CD4-positive, alpha-beta T cell treated with Interferon gamma for 1 hour (primary cell): ENCODE results near the gene MYBBP1A.
A peak's percentile ranks its signal among the peaks of the same experiment; 100 is the strongest.
"Not testable (repeated sequence)": the region's sequence is repeated elsewhere in the genome, so short reads cannot be mapped to it uniquely, and the experiment has no call there.

ENCODE experiments used
- DNase-seq: peaks from one replicate; pipeline ENCODE4 v3.0.0-alpha.2; 2020

Gene MYBBP1A, protein sequence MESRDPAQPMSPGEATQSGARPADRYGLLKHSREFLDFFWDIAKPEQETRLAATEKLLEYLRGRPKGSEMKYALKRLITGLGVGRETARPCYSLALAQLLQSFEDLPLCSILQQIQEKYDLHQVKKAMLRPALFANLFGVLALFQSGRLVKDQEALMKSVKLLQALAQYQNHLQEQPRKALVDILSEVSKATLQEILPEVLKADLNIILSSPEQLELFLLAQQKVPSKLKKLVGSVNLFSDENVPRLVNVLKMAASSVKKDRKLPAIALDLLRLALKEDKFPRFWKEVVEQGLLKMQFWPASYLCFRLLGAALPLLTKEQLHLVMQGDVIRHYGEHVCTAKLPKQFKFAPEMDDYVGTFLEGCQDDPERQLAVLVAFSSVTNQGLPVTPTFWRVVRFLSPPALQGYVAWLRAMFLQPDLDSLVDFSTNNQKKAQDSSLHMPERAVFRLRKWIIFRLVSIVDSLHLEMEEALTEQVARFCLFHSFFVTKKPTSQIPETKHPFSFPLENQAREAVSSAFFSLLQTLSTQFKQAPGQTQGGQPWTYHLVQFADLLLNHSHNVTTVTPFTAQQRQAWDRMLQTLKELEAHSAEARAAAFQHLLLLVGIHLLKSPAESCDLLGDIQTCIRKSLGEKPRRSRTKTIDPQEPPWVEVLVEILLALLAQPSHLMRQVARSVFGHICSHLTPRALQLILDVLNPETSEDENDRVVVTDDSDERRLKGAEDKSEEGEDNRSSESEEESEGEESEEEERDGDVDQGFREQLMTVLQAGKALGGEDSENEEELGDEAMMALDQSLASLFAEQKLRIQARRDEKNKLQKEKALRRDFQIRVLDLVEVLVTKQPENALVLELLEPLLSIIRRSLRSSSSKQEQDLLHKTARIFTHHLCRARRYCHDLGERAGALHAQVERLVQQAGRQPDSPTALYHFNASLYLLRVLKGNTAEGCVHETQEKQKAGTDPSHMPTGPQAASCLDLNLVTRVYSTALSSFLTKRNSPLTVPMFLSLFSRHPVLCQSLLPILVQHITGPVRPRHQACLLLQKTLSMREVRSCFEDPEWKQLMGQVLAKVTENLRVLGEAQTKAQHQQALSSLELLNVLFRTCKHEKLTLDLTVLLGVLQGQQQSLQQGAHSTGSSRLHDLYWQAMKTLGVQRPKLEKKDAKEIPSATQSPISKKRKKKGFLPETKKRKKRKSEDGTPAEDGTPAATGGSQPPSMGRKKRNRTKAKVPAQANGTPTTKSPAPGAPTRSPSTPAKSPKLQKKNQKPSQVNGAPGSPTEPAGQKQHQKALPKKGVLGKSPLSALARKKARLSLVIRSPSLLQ (N-terminal part only)

DNA sequence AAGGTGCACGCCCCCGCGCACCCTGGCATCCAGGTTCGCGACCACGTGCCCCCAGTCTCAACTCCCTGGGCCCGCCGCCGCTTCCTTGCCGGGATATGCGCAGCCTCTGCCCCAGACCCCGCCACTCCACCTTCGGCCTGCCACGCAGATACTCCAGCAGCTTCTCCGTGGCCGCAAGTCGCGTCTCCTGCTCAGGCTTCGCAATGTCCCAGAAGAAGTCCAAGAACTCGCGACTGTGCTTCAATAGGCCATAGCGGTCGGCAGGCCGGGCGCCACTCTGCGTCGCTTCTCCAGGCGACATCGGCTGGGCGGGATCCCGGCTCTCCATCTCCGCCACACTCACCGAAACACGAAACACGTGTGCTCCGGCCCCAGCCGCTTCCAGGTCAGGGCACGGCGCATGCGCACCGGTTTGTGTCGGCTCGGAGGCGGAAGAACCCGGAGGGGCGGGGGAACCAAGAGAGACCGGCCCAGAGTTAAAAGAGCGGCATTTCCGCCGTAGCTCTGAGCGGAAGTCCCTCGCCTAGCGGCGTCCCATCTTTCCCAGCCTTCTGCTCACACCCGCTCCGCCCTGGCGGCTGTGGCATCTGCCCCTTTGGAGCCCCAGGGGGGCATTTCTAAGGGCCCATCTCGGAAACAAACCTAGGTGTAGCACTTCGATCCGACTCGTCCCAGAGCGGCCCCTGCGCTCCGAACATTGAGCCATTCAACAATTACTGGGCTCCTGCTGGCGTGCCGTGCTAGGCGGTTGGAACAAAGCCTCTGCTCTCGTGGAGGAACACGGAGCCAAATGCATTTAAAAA is at the start of gene MYBBP1A:
TSS of gene MYBBP1A (minus strand) at position 388 of the 803 bp plus-strand sequence. CDS start at position 328, 60 bp downstream.
- peak; percentile 95 for DNase-seq

DNA sequence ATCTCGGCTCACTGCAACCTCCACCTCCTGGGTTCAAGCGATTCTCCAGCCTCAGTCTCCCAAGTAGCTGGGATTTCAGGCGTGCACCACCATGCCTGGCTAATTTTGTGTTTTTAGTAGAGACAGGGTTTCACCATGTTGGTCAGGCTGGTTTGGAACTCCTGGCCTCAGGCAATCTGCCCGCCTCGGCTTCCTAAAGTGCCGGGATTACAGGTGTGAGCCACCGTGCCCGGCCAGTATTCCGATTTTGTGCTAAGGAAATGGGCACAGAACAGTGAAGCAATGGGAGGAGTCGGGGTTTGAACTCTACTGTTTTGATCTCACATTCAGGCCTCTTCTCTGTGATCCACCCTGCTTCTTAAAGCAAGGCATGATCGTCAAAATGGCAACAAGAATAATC is 49.6 kb upstream of the MYBBP1A start:
- not testable (repeated sequence) for DNase-seq

DNA sequence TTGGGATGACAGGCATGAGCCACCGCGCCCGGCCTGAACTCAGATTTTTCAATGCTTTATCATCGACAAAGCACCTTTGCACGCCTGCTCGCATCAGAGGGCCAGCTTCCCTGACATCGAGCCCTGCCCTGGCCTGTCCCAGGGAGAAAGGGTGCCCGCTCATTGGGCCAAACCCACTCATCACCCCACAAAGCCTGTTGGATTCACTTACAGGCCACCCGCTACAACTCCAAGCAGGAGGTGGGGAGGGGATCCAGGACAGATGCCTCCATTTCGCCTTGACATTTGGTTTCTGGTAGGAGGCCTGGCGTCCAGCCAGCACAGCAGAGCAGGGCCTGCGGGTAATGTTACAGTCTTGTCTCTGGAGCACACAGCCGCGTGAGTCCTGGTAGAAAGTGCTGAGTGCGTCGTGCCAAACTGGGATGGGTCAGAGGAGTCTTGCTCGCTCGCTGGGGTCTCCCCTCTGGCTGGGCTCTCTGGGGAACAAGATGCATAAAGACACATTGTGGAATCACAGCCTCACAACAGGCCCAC is 49.0 kb upstream of the MYBBP1A start:
- no peak for DNase-seq

DNA sequence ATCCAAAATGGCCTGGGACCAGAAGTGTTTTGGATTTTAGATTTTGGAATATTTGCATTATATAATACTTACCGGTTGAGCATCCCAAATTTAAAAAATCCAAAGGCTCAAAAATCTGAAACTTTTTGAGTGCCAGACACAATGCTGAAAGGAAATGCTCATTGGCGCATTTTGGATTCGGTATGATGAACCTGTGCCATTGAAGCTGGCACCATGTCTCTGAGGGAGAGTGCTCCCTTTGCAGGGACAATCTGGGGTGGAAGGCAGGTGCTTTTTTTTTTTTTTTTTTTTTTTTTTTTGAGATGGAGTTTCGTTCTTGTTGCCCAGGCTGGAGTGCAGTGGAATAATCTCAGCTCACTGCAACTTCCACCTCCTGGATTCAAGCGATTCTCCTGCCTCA is 46.9 kb upstream of the MYBBP1A start:
- DNase-seq = no peak

DNA sequence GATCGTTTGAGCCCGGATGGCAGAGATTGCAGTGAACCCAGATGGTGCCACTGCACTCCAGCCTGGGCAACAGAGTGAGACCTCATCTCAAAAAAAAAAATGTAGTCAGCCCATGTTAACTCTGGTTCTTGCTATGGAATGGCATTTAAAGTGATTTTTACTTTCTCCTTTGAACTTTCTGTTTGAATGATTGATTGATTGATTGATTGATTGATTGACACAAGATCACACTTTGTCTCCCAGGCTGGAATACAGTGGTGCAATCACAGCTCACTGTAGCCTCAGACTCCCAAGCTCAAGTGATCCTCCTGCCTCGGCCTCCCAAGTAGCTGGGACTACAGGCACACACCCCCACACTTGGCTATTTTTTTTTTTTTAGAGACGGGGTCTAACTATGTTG is 46.1 kb upstream of the MYBBP1A start:
- no peak for DNase-seq

DNA sequence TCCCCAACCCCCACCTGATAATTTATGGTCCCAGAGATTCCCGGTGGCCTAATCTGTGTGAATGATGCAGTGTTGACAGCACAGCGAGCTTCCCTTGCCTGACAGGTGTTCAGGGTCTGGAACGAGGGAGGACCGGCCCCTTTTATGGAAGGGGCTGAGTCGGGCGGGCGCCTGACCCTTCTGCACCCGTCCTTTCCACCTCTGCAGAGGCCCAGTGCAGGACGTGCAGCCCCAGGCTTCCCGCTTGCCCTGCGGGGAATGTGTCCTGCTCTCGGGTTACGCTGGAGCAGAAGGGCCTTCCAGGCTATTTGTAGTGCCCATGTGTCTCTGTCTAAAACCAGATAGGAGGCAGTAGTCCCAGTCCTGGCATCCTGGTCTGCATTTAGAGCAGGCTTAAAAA is 45.4 kb upstream of the MYBBP1A start:
- no peak for DNase-seq

DNA sequence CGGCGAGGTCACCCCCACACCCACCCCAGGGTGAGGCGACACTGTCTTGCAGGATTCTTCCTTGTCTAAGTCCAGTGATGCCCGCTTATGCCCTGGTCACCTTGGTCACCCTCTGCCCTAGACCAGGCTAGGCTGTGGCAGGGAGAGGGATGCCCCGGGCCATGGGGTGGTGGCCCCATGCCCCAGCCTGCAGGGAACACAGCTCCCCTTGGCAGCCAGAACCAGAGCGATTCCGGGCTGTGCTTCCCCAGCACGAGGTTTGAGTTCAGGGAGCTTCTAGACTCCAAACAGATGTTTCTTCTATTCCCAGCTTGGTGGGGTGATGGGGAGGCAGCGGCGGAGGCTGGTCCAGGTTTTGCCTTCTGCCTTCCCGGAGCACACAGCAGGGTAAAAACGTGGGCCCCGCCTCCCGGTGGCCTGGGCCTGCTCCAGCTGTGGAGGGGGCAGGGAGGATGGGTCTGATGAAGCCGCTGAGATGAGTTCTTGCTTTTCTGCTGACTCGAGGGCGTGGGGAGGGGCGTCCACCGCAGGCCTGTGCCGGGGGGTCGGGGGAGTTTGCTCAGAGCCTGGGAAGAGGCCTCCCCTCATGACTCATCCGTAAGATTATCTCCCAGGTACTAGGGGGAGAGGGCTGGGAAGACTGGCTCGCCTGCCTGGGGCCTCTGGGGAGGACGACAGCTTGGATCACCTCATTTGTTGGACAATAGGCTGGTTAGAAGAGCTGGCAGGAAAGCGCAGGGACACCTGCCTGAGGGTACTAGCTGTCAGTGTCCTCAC is 44.5 kb upstream of the MYBBP1A start:
- DNase-seq = no peak

DNA sequence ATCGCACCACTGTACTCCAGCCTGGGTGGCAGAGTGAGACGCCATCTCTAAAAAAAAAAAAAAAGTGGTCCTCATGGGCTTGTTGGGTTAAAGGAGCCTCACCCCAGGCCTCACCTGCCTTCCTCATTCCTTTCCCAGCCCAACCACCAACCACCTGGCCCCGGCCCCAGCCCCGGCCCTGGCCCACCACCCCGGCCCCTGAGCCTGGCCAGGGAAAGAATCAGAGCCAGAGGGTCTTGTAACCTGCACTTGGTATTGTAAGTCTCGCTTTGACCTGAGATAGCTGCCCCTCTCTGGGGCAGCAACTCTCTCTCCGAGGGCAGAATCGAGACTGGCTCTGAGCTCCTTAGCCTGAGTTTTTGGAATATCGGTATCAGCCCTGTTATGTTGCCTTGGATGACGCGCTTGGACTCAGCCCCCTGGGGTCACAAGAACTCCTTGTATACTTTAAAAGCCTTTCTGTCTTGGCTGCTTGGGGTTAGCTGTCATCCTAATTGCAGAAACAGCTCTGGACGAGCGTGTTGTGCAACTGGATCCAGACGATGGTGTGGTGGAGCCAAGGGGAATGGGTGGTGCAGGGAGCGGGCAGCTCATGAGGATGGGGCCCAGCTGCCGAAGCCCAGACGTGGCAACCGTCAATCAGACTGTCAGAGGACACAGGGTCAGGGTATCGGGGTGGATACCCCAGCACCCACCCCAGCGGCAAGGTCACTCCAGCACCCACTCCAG is 43.8 kb upstream of the MYBBP1A start:
- DNase-seq = no peak

DNA sequence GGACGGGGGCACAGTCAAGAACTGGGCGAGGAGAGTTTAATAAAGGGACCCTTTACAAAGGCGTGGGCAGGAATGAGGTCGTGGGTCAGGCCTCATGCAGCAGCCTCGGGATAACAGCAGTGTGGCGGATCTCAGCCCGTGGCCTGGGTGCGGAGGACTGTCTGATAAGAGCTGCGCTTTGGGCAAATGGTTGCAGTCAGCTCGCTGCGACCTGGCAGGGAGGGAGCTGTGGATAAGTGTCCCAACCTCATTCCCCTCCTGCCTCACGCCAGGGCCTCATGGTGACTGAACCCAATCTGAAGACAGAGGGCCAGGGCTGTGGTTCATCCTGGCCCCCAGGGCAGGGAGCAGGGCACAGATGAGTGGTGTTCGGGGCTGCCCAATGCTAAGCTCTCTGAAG is 42.8 kb upstream of the MYBBP1A start:
- DNase-seq = no peak

DNA sequence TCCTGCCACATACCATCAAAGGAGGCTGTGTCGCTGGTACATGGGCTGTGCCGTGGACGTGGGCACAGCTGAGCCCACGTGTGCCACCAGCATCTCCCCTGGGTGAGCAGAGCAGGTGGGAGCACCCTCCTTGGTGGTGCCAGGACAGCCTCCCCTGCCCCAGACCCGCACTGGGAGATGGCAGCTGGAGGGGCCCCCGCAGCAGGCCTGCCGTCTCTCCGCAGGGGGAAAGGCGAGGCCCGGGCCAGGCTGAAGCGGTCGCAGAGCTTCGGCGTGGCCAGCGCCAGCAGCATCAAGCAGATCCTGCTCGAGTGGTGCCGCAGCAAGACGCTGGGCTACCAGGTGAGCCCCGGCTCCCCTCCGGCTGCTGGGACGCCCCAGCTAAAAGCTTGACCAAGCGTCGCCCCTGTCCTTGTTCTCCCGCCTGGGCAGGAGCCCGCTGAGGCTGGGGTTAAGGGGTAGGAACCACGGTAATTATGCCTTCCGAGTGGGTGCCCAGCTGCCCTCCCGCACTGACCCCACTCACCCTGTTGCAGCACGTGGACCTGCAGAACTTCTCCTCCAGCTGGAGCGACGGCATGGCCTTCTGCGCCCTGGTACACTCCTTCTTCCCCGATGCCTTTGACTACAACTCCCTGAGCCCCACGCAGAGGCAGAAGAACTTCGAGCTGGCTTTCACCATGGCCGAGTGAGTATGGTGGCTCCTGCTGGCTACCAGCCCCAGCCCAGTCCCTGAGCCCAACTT is 41.6 kb upstream of the MYBBP1A start:
- no peak for DNase-seq

DNA sequence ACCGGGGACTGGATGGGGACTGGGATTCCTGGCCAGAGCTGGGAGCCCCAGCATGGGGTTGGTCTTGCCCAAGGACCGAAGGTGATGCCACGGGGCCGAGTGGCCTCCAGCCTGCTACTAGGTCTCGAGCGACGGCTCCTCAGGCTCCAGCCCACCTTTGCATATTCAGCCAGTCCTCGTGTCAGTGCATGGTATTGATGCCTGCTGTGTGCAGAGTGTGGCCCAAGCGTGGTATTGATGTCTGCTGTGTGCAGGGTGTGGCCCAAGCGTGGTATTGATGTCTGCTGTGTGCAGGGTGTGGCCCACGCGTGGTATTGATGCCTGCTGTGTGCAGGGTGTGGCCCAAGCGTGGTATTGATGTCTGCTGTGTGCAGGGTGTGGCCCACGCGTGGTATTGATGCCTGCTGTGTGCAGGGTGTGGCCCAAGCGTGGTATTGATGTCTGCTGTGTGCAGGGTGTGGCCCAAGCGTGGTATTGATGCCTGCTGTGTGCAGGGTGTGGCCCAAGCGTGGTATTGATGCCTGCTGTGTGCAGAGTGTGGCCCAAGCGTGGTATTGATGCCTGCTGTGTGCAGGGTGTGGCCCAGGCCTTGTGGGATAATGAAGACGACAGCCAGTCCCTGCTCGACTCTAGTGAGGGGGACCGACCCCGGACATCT is 40.6 kb upstream of the MYBBP1A start:
- DNase-seq = not testable (repeated sequence)

DNA sequence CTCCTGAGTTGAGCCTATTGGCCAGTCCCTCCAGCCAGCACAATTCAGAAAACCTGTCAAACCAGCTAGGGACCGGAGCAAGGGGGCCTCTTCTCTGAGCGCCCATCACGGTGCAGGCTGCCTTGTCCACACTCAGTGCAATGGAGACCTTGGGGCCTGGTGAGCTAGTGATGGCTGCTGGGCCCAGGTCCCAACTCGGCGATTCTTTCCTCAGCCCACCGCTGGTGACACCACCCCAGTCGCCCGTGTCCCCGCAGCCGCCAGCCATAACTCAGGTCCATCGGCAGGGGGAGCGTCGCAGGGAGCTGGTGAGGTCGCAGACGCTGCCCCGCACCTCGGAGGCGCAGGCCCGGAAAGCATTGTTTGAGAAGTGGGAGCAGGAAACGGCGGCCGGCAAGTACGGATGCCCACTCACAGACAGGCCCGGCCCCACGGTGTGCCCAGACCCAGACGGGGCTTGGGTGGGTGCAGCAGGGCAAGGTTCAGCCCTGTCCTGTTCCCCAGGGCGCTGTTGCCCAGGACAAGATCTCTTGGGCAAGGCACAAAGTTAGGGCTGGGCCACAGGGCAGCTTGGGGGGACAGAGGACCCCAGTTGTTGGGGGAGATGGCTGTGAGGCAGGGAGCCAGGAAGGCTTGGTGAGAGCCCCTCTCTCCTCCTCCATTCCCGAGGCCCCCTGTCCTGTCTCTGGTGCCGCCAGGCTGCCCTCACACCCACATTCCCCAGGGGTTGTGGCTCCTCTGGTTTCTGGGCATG is 39.9 kb upstream of the MYBBP1A start:
- peak; percentile 26 for DNase-seq

DNA sequence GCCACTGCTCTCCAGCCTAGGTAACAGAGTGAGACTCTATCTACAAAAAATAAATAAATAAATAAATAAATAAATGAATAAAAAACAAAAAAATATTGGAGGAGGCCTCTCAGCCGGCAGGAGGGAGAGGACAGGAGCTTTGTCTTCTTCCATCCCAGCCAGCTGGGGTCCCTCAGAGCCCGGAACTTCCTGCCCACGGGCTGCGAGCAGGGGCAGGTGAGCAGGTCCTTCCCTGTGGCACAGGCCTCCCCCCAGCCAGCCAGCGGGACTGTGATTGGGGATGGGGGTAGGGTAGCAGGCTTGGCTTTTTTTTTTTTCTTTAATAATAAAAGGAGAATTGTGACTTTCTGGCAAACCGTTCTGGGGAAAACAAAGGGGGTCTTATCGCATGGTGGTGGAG is 39.2 kb upstream of the MYBBP1A start:
- no peak for DNase-seq

DNA sequence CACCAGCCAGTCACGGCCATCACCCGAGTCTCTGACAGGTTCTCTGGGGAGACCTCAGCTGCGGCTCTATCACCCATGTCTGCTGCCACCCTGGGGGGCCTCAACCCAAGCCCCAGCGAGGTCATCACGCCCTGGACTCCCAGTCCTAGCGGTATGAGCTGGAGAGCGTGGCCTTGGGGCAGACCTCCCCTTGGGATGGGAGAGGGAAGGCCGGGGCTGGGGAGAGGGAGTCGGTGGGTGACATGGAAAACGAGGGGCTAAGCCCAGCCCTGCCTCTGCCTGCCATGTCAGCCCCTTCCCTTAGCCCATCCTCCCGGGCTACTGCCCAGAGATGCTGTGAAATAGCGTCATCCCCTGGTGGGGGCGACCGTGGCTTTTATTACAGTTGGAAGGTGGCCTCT is 37.8 kb upstream of the MYBBP1A start:
- no peak for DNase-seq

DNA sequence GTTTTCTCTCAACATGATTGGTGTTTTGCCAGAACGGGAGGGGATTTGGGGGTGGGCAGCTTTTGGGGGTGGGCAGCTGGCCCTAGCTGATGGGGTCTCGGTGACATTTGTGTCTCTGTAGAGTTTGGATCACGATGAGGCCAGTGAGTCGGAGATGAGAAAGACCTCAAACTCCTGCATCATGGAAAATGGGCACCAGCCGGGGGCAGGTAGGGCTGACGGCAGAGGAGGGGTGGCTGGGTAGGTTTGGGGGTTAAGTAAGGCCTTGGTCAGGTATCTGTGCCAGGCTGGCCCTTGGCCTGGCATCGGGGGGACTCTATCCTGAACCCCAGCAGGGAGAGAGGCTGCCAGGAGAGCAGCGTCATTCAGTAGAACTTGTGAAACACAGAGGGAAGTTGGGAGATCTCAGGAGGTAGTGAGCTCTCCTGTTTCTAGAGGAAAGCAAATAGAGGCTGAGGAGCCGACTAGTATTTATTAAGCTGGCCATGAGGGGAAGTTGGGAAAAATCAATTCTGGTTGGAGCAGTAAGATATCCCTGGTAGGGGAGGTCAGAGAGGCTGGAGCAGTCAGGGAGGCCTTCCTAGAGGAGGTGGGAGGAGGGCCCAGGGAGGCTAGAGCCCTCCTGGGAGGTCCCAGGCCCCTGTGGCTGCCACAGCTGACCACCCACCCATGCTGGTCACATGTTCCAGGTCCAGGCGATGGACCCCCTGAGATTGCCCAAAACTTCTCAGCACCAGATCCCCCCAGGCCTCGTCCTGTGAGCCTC is 37.2 kb upstream of the MYBBP1A start:
- DNase-seq = no peak

DNA sequence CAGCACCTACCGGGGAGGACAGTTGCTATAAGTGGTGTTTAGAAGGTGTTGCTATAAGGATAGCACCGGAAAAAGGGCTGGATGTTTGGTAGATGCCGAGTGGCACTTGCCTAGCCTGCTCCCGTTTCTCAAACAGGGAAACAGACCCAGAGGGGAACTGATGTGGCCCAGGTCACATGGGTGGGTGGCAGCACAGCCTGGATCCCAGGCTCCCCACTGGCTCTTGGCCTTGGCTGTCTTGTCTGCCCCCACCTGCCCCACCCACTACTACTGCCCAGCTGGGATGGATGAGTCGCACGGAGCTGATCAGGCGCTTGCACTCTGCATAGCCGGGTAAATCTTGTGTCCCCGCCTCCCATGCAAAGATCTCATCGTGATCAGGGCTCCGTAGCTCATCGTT is 36.3 kb upstream of the MYBBP1A start:
- DNase-seq = no peak

DNA sequence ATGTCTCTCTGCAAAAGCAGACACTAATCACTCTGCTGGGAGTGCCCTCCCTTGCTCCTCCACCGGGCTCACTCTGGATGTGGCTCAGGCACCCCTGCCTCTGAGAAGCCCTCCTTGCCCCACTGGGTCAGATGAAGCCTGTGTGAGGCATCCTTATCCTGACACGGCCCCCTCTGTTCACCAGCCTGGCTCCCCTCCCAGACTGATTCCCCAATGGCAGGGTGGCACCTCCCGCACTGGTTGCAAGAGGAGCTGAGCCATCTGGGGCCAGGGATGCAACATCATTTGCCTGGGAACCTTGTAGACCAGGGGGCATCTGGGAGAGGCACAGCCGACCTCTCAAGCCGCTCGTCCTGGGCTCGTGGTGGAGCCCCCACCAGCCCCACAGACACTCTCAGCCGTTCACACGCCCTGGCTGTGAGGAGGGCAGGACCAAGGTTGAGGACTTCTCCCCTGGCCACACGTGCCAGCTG is 35.8 kb upstream of the MYBBP1A start:
- no peak for DNase-seq
